OCI-LY7 (cell line): ENCODE data around the gene AMPD3. TPM values are rescaled to one million over a fixed set of nuclear protein-coding genes. Genes with fewer than 3 reads are reported as not detected.

Experiments
- total RNA-seq, 2 experiments: library from RNA; depleted of rRNA in 1 of 2; stranded (reverse); fragments of >200 nt in 1 of 2; shearing (Covaris generic) in 1 of 2; gene quantifications; 2 replicates each; pipeline ENCODE4 v1.2.3, GENCODE V29; 2014 to 2022

Gene AMPD3
- total RNA-seq, 2 experiments from 2014 or later = 13.5 to 25.6 TPM

Other genes with a start within 250 kb of the AMPD3 start
- gene SBF2, start 161.0 kb upstream of the AMPD3 start, total RNA-seq (2014; rRNA removed; shearing (Covaris generic)) = 12.4 and 14.3 TPM in 2 replicates
- 12.9 and 15.2 TPM in 2 replicates for gene SBF2, start 161.0 kb upstream of the AMPD3 start, total RNA-seq (2022)
- 4.9 and 5.9 TPM in 2 replicates for gene ADM, start 150.2 kb upstream of the AMPD3 start, total RNA-seq (2014; rRNA removed; shearing (Covaris generic))
- gene ADM, start 150.2 kb upstream of the AMPD3 start, total RNA-seq (2022) = 0.20 and 0.46 TPM in 2 replicates
- 8.2 and 9.2 TPM in 2 replicates for gene RNF141, start 85.9 kb downstream of the AMPD3 start, total RNA-seq (2014; rRNA removed; shearing (Covaris generic))
- 18.5 and 20.1 TPM in 2 replicates for gene RNF141, start 85.9 kb downstream of the AMPD3 start, total RNA-seq (2022)
- not detected in 2 replicates for gene LYVE1, start 113.4 kb downstream of the AMPD3 start, total RNA-seq (2014; rRNA removed; shearing (Covaris generic))
- gene LYVE1, start 113.4 kb downstream of the AMPD3 start, total RNA-seq (2022) = not detected in 2 replicates
- not detected in 2 replicates for gene IRAG1, start 238.5 kb downstream of the AMPD3 start, total RNA-seq (2014; rRNA removed; shearing (Covaris generic))
- gene IRAG1, start 238.5 kb downstream of the AMPD3 start, total RNA-seq (2022) = not detected in 2 replicates